ENCODE results near the gene ZC3H4.
A peak's percentile ranks its signal among the peaks of the same experiment; 100 is the strongest.

GRCh38 chr19:47096721-47097120 is 16.9 kb downstream of the ZC3H4 start:
- TF ChIP-seq, protein P1, sequence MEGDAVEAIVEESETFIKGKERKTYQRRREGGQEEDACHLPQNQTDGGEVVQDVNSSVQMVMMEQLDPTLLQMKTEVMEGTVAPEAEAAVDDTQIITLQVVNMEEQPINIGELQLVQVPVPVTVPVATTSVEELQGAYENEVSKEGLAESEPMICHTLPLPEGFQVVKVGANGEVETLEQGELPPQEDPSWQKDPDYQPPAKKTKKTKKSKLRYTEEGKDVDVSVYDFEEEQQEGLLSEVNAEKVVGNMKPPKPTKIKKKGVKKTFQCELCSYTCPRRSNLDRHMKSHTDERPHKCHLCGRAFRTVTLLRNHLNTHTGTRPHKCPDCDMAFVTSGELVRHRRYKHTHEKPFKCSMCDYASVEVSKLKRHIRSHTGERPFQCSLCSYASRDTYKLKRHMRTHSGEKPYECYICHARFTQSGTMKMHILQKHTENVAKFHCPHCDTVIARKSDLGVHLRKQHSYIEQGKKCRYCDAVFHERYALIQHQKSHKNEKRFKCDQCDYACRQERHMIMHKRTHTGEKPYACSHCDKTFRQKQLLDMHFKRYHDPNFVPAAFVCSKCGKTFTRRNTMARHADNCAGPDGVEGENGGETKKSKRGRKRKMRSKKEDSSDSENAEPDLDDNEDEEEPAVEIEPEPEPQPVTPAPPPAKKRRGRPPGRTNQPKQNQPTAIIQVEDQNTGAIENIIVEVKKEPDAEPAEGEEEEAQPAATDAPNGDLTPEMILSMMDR (IDR thresholded peaks at IDR 0.05), result no peak
- peak in 1 of 2 donors; percentile 21 for TF ChIP-seq POLR2A (IDR thresholded peaks at IDR 0.05)

Measured in sigmoid colon (tissue), 3 donors.